ENCODE data around the gene ACER3. TPM values are rescaled to one million over a fixed set of nuclear protein-coding genes. Genes with fewer than 3 reads are reported as not detected.
"Not testable (repeated sequence)": the region's sequence is repeated elsewhere in the genome, so short reads cannot be mapped to it uniquely, and the experiment has no call there.

Gene ACER3
- 26.2 and 45.7 TPM in 2 replicates for total RNA-seq (2014; rRNA removed; shearing (Covaris generic))

DNA sequence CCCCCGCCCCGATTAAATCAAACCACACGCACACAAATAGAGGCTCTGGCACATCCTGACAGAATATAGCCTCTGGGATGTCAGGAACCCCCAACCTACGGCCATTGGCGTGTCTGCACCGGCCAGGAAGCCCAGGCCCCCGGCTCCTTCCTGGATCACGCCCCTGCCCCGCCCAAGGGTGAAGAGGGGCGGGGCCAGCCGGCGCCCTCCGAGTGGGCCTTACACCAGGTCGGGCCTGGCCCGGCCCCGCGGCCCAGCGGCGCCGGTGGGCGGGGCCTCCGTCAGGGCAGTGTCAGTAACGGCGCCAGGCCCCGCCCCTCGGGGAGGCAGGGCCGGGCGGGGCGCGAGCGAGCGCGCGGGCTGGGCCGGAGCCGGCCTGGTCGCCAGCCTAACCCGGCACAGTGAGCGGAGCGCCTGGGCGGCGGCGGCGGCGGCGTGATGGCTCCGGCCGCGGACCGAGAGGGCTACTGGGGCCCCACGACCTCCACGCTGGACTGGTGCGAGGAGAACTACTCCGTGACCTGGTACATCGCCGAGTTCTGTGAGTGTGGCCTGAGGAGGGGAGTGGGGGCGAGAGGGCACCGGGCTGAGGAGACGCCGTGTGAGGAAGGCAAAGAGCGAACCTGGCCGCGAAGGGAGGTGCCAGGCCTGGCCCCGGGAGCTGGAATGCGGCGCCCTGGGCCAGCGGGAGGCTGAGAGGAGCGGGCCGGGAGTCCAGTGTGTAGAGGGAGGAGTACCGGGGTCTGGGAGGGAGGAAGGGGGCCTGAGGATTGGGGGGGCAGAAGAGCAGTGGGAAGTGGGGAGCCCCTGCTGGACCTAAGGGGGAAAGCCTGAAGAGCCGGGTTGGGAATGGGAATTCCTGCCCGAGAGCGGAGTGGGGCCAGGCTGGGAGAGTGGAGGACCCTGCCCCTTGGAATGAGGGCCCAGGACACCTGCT, at the start of gene ACER3:
Gene ACER3 (plus strand): TSS at position 380 of the 937 bp plus-strand sequence. CDS start 59 bp downstream, at position 439.
- DNase-seq (ENCODE audit: low spot score) = peak; percentile 87
- in situ Hi-C loops (cut with HindIII; ENCODE audit: low sequenced_read_pairs) = no loop called here

DNA sequence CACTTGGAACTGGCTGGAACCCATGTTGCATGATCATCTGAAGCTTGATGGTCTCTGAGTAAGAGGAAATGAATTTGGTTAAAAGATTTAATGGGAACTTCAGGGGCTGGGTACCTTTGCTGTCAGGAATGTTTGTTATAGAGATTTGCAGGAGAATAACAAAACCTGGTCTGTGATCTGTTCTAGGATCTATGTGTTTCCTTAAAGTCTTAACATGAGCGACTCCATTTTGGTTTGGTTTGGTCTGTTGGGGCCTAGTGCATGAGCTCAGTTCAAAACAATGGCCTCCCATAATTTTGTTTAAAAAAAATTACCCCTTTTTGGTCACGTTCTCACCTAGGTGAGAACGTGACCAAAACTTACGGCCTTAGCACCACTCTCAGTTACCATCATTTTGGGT, 49.5 kb upstream of the ACER3 start:
- in situ Hi-C loops (cut with HindIII; ENCODE audit: low sequenced_read_pairs) = no loop called here
- no peak for DNase-seq (ENCODE audit: low spot score)

DNA sequence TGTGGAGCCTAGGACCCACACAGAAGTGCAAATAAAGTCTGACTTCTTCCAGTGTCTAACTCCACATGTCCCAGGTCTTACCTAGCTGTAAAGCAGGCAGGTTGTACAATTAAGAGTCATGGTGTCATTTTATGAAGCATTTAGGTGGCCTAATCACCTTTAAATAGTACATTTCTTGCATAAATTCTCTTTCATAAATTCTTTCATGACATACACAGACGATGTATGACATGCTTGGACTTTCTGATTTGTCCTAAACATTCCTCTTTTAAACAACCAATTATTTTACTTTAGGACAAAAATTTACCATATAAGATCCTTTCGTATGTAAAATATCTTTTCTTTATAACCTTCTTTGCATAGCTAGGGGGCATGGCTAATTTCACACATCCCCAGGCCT, 46.3 kb upstream of the ACER3 start:
- in situ Hi-C loops (cut with HindIII; ENCODE audit: low sequenced_read_pairs) = no loop called here
- DNase-seq (ENCODE audit: low spot score) = no peak

DNA sequence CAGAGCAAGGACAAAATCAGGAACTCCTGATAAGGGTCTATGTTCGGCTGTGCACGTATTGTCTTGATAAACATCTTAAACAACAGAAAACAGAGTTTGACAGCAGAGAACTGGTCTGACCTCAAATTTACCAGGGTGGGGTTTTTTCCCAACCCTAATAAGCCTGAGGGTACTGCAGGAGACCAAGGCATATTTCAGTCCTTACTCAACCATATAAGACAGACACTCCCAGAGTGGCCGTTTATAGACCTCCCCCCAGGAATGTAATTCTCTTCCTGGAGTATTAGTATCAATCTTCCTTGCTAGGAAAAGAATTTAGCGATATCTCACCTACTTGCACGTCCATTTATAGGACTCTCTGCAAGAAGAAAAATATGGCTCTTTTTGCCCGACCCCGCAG, 45.0 kb upstream of the ACER3 start:
- in situ Hi-C loops (cut with HindIII; ENCODE audit: low sequenced_read_pairs) = not testable (repeated sequence)

DNA sequence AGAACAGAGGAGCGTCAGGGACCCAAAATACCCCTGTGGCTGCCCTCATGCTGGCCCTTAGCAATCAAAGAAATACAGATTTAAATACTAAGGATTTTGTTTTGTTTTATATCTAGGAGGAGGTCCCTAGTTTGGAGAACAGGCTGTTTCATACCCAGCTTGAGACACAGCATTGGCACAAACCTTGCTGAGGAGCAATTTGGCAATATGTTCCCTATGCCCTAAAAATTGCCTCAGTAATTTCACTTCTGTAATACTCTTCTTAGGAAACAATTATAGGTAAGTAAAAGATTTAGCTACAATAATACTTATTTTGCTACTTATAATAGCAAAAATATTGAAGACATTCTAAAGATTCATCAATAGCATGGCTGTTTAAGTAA, 40.5 kb upstream of the ACER3 start:
- in situ Hi-C loops (cut with HindIII; ENCODE audit: low sequenced_read_pairs) = no loop called here
- DNase-seq (ENCODE audit: low spot score) = no peak

More for the DNA sequence above, 45.0 kb upstream of the ACER3 start:
- DNase-seq (ENCODE audit: low spot score) = not testable (repeated sequence)

GRCh38 chr11:76821396-76821795, 39.3 kb upstream of the ACER3 start:
- in situ Hi-C loops (cut with HindIII; ENCODE audit: low sequenced_read_pairs) = not testable (repeated sequence)

GRCh38 chr11:76822406-76822805, 38.3 kb upstream of the ACER3 start:
- in situ Hi-C loops (cut with HindIII; ENCODE audit: low sequenced_read_pairs) = no loop called here

More at GRCh38 chr11:76821396-76821795, 39.3 kb upstream of the ACER3 start:
- not testable (repeated sequence) for DNase-seq (ENCODE audit: low spot score)

DNA sequence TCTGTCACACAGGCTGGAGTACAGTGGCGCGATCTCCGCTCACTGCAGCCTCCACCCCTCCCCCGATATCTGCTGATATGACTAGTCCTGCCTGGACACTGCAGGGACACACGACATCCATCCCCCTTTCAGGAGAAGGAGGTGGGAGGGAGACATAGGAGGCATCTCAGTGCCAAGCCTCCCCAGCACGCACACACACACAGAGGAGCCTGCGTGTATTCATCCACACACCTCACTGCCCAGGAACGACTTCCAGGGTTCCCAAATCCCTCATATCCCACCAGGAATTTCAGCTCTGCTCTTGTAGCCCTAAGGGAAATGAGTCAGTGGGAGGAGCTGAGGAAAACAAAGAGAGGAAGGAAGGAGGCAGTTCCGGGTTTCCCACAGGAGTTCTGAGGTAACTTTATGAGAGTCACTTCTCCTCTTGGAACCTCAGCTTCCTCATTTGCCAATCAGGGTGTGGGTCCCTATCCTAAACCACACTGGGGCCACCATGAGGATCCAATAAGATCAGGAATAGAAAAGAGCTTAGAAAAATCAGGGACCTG, 37.2 kb upstream of the ACER3 start:
- no peak for DNase-seq (ENCODE audit: low spot score)
- in situ Hi-C loops (cut with HindIII; ENCODE audit: low sequenced_read_pairs) = no loop called here

More at GRCh38 chr11:76822406-76822805, 38.3 kb upstream of the ACER3 start:
- no peak for DNase-seq (ENCODE audit: low spot score)

DNA sequence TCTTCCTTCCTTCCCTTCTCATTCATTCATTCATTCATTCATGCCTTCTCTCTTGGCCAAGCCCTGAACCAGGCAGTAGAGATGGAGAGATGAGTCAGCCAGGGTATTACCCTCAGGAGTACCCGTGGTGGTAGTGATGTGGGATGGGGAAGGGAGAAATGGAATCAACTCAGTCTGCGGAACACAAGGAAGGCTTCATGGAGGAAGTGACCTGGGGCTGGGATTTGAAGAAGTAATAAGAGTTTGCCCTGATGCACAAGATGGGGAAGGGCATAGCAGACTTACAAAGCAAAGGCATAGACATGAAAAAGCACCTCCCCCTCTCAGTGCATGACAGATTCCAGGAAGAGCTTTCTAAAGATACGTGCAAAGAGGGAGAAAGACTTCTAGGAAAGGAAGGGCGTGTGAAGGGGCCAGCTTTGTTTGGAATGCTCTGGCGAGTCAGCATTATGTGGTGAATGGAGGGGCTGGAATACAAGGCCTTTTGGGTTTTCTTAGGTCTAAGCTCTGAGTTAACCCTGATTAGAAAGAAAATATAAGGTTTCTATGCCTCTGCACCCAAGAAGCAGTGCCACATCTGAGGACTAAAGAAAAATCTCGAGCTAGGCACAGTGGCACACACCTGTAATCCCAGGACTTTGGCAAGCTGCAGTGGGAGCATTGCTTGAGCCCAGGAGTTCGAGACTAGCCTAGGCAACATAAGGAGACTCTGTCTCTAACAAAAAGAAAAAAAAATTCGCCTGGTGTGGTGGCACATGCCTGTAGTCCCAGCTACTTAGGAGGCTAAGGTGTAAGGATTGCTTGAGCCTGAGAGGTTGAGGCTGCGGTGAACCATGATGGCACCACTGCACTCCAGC, 36.4 kb upstream of the ACER3 start:
- DNase-seq (ENCODE audit: low spot score) = no peak
- in situ Hi-C loops (cut with HindIII; ENCODE audit: low sequenced_read_pairs) = no loop called here

GRCh38 chr11:76824980-76825725, 35.6 kb upstream of the ACER3 start:
- DNase-seq (ENCODE audit: low spot score) = no peak
- in situ Hi-C loops (cut with HindIII; ENCODE audit: low sequenced_read_pairs) = no loop called here

DNA sequence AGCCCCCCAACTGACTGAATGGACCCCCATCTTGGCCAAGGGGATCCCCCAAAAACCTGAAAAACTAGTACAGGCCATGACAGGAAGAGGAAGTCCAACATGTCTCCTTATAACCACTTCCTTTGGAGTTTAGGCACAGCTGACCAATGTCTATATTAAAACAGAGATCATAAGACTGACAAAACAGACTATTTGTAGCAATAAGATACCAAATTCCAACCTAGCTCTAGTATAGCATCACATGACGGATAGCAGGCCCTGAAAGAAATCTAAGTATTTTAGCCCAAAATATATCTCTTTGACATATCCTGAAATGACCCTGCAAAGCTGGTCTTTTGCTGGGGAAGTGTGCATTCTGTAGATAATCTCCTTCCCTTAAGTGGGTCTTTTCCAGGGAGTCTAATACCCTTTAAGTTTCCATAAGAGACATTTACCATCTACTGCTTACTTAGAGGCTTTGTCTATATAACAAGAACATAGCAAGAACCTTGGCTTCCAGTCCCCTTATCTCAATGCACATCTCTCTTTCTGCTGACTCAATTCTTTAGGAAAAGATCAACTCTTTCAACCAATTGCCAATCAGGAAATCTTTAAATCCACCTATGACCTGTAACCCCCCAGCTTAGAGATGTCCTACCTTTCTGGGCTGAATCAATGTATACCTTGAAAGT, 34.9 kb upstream of the ACER3 start:
- in situ Hi-C loops (cut with HindIII; ENCODE audit: low sequenced_read_pairs) = no loop called here
- no peak for DNase-seq (ENCODE audit: low spot score)

DNA sequence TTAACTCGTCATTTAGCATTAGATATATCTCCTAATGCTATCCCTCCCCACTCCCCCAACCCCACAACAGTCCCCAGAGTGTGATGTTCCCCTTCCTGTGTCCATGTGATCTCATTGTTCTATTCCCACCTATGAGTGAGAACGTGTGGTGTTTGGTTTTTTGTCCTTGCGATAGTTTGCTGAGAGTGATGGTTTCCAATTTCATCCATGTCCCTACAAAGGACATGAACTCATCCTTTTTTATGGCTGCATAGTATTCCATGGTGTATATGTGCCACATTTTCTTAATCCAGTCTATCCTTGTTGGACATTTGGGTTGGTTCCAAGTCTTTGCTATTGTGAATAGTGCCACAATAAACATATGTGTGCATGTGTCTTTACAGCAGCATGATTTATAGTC, 34.2 kb upstream of the ACER3 start:
- in situ Hi-C loops (cut with HindIII; ENCODE audit: low sequenced_read_pairs); DNase-seq (ENCODE audit: low spot score): not testable (repeated sequence)

DNA sequence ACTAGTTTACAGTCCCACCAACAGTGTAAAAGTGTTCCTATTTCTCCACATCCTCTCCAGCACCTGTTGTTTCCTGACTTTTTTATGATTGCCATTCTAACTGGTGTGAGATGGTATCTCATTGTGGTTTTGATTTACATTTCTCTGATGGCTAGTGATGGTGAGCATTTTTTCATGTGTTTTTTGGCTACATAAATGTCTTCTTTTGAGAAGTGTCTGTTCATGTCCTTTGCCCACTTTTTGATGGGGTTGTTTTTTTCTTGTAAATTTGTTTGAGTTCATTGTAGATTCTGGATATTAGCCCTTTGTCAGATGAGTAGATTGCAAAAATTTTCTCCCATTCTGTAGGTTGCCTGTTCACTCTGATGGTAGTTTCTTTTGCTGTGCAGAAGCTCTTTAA, 33.7 kb upstream of the ACER3 start:
- in situ Hi-C loops (cut with HindIII; ENCODE audit: low sequenced_read_pairs); DNase-seq (ENCODE audit: low spot score): not testable (repeated sequence)

- in situ Hi-C loops (cut with HindIII; ENCODE audit: low sequenced_read_pairs) = no loop called here
- DNase-seq (ENCODE audit: low spot score) = peak; percentile 96
These were observed 29.9 kb upstream of the ACER3 start for GRCh38 chr11:76830639-76831327.

GRCh38 chr11:76831686-76832310, 28.9 kb upstream of the ACER3 start:
- DNase-seq (ENCODE audit: low spot score) = no peak
- in situ Hi-C loops (cut with HindIII; ENCODE audit: low sequenced_read_pairs) = no loop called here

- no peak for DNase-seq (ENCODE audit: low spot score)
- in situ Hi-C loops (cut with HindIII; ENCODE audit: low sequenced_read_pairs) = no loop called here
These were observed 28.4 kb upstream of the ACER3 start for GRCh38 chr11:76832361-76832760.

DNA sequence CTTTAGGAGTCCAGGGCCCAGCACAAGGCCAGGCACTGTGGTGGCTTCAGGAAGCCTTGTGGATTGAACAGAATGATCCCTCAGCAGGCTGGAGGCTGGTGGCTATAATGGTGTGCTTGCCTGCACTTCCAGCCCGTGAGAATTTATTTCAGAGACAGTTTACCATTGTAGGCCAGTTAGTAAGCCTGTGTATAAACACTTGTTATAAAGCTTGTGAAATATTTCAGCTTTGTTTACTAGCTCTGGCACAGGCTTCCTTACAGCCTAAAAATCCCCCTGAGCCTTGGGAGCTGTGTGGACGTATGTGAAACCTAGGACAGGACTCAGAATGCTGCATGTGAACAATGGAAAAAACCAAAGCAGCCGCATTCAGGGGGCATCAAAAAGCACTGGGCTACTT, 26.6 kb upstream of the ACER3 start:
- no peak for DNase-seq (ENCODE audit: low spot score)
- in situ Hi-C loops (cut with HindIII; ENCODE audit: low sequenced_read_pairs) = no loop called here

Measured in G401 (cell line).